Measurements from ENCODE around the gene SLC12A7.
A peak's percentile ranks its signal among the peaks of the same experiment; 100 is the strongest.

The SLC12A7 gene

DNA sequence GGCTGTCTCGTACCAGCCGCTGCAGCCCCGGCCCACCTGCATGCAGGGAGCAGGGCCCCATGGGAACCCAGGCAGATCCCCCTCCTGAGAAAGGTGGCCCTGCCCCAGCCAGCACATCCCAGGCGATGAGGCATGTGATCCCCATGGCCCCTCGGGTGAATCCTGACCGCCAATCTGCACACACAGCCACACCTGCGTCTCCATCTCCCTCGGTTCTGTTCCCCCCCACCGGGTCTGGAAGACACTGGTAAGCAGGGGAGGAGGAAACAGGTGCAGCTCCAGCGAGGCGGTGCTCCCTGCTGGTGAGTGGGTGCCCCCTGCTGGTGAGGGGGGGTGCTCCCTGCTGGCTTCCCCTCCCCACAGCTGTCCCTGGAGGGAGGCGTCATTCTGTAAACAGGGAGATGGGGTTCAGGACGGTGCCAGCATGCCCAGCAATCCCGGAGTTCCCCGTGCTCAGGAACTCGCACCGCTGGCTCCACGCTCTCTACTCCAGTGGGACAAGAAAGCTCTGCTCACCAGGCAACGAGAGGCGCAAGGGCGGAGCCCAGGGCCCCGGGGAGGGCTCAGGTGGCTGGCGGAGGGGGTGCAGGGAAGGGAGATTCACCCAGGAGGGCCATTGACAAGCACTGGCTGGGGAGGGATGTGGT, 28.4 kb upstream of the SLC12A7 start:
- Histone ChIP-seq H3K27ac (ENCODE audit: extremely low read depth, low read depth, low read length) (no peak overlapping the region), H3K4me3 (ENCODE audit: low read depth, low read length) (no peak overlapping the region), H3K36me3 (ENCODE audit: control insufficient read depth in 2 of 2, insufficient read depth in 1 of 2, low read length in 2 of 2) (no peaks in the 10 kb centered on the region), H3K9me3 (ENCODE audit: control insufficient read depth, insufficient read depth, low read depth, low read length) (no peaks in the 10 kb centered on the region), H3K4me1 (ENCODE audit: control insufficient read depth, insufficient read depth, low read length) (no peaks in the 10 kb centered on the region)
- ChIA-PET CTCF (interaction anchor here (0.6 to 4.0 kb wide), 44 partner anchors 8 to 505 kb away, joined by 3 to 43 read pairs (median 4); no protein-coding TSS in a partner anchor), POLR2A (interaction anchor here (0.7 to 1.8 kb wide), 4 partner anchors 16 to 61 kb away, joined by 3 to 5 read pairs (median 3); no protein-coding TSS in a partner anchor)
- TF ChIP-seq GLI2 (tag by site-specific recombination; IDR thresholded peaks at IDR 0.05; ENCODE audit: borderline replicate concordance, low read depth) (no peak), ZNF660 (tag by site-specific recombination; IDR thresholded peaks at IDR 0.05) (no peak), ZNF23 (tag by site-specific recombination; IDR thresholded peaks at IDR 0.05; ENCODE audit: borderline replicate concordance) (no peak), ZNF530 (tag by site-specific recombination; IDR thresholded peaks at IDR 0.05; ENCODE audit: low read depth) (no peak), GLIS1 (tag by site-specific recombination; IDR thresholded peaks at IDR 0.05) (peak; percentile 70; the same call in 1 of the 2 replicates), ZNF654 (tag by site-specific recombination; IDR thresholded peaks at IDR 0.05; ENCODE audit: low read depth) (peak; percentile 66), ZSCAN30 (tag by site-specific recombination; IDR thresholded peaks at IDR 0.05) (no peak), ZNF274 (IDR thresholded peaks at IDR 0.05; ENCODE audit: low read length) (no peak), ZNF274 (tag by site-specific recombination; IDR thresholded peaks at IDR 0.05; ENCODE audit: borderline replicate concordance) (no peak), ZNF626 (tag by site-specific recombination; IDR thresholded peaks at IDR 0.05) (no peak), KLF7 (tag by site-specific recombination; IDR thresholded peaks at IDR 0.05; ENCODE audit: borderline replicate concordance) (no peak), WT1 (tag by site-specific recombination; IDR thresholded peaks at IDR 0.05) (peak; percentile 43), ZNF423 (tag by site-specific recombination; IDR thresholded peaks at IDR 0.05) (peak; percentile 59; the same call in 1 of the 2 replicates), KLF8 (tag by site-specific recombination; IDR thresholded peaks at IDR 0.05) (0 out of 2 replicates have a peak, but pooled peaks have one; percentile 23), ZNF138 (tag by site-specific recombination; IDR thresholded peaks at IDR 0.05; ENCODE audit: borderline replicate concordance) (no peak), ZNF707 (tag by site-specific recombination; IDR thresholded peaks at IDR 0.05) (no peak), ZBTB7A (tag by site-specific recombination; IDR thresholded peaks at IDR 0.05; ENCODE audit: low read depth) (no peak), ZNF433 (tag by site-specific recombination; IDR thresholded peaks at IDR 0.05; ENCODE audit: low read depth) (no peak), ZNF2 (tag by site-specific recombination; IDR thresholded peaks at IDR 0.05) (peak; percentile 69; the same call in 1 of the 2 replicates), SCRT1 (tag by site-specific recombination; IDR thresholded peaks at IDR 0.05; ENCODE audit: borderline replicate concordance) (peak; percentile 54; the same call in 1 of the 2 replicates), ZNF16 (tag by site-specific recombination; IDR thresholded peaks at IDR 0.05; ENCODE audit: low read depth) (no peak)
- TF ChIP-seq, protein P1, sequence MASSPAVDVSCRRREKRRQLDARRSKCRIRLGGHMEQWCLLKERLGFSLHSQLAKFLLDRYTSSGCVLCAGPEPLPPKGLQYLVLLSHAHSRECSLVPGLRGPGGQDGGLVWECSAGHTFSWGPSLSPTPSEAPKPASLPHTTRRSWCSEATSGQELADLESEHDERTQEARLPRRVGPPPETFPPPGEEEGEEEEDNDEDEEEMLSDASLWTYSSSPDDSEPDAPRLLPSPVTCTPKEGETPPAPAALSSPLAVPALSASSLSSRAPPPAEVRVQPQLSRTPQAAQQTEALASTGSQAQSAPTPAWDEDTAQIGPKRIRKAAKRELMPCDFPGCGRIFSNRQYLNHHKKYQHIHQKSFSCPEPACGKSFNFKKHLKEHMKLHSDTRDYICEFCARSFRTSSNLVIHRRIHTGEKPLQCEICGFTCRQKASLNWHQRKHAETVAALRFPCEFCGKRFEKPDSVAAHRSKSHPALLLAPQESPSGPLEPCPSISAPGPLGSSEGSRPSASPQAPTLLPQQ (tag by site-specific recombination; IDR thresholded peaks at IDR 0.05), result no peak
- TF ChIP-seq, protein P2, sequence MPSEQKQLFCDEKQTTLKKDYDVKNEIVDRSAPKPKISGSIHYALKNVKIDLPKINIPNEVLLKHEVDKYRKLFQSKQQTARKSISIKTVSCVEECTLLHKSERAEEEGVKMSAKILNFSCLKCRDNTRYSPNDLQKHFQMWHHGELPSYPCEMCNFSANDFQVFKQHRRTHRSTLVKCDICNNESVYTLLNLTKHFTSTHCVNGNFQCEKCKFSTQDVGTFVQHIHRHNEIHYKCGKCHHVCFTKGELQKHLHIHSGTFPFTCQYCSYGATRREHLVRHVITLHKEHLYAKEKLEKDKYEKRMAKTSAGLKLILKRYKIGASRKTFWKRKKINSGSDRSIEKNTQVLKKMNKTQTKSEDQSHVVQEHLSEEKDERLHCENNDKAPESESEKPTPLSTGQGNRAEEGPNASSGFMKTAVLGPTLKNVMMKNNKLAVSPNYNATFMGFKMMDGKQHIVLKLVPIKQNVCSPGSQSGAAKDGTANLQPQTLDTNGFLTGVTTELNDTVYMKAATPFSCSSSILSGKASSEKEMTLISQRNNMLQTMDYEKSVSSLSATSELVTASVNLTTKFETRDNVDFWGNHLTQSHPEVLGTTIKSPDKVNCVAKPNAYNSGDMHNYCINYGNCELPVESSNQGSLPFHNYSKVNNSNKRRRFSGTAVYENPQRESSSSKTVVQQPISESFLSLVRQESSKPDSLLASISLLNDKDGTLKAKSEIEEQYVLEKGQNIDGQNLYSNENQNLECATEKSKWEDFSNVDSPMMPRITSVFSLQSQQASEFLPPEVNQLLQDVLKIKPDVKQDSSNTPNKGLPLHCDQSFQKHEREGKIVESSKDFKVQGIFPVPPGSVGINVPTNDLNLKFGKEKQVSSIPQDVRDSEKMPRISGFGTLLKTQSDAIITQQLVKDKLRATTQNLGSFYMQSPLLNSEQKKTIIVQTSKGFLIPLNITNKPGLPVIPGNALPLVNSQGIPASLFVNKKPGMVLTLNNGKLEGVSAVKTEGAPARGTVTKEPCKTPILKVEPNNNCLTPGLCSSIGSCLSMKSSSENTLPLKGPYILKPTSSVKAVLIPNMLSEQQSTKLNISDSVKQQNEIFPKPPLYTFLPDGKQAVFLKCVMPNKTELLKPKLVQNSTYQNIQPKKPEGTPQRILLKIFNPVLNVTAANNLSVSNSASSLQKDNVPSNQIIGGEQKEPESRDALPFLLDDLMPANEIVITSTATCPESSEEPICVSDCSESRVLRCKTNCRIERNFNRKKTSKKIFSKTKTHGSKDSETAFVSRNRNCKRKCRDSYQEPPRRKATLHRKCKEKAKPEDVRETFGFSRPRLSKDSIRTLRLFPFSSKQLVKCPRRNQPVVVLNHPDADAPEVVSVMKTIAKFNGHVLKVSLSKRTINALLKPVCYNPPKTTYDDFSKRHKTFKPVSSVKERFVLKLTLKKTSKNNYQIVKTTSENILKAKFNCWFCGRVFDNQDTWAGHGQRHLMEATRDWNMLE (tag by site-specific recombination; conservative IDR thresholded peaks at IDR 0.05; ENCODE audit: low read depth), result no peak
- TF ChIP-seq, protein P3, sequence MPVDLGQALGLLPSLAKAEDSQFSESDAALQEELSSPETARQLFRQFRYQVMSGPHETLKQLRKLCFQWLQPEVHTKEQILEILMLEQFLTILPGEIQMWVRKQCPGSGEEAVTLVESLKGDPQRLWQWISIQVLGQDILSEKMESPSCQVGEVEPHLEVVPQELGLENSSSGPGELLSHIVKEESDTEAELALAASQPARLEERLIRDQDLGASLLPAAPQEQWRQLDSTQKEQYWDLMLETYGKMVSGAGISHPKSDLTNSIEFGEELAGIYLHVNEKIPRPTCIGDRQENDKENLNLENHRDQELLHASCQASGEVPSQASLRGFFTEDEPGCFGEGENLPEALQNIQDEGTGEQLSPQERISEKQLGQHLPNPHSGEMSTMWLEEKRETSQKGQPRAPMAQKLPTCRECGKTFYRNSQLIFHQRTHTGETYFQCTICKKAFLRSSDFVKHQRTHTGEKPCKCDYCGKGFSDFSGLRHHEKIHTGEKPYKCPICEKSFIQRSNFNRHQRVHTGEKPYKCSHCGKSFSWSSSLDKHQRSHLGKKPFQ (tag by site-specific recombination; IDR thresholded peaks at IDR 0.05), result no peak
- TF ChIP-seq, protein P4, sequence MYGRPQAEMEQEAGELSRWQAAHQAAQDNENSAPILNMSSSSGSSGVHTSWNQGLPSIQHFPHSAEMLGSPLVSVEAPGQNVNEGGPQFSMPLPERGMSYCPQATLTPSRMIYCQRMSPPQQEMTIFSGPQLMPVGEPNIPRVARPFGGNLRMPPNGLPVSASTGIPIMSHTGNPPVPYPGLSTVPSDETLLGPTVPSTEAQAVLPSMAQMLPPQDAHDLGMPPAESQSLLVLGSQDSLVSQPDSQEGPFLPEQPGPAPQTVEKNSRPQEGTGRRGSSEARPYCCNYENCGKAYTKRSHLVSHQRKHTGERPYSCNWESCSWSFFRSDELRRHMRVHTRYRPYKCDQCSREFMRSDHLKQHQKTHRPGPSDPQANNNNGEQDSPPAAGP (tag by site-specific recombination; IDR thresholded peaks at IDR 0.05), result peak; percentile 55; the same call in 1 of the 2 replicates
- TF ChIP-seq, protein P5, sequence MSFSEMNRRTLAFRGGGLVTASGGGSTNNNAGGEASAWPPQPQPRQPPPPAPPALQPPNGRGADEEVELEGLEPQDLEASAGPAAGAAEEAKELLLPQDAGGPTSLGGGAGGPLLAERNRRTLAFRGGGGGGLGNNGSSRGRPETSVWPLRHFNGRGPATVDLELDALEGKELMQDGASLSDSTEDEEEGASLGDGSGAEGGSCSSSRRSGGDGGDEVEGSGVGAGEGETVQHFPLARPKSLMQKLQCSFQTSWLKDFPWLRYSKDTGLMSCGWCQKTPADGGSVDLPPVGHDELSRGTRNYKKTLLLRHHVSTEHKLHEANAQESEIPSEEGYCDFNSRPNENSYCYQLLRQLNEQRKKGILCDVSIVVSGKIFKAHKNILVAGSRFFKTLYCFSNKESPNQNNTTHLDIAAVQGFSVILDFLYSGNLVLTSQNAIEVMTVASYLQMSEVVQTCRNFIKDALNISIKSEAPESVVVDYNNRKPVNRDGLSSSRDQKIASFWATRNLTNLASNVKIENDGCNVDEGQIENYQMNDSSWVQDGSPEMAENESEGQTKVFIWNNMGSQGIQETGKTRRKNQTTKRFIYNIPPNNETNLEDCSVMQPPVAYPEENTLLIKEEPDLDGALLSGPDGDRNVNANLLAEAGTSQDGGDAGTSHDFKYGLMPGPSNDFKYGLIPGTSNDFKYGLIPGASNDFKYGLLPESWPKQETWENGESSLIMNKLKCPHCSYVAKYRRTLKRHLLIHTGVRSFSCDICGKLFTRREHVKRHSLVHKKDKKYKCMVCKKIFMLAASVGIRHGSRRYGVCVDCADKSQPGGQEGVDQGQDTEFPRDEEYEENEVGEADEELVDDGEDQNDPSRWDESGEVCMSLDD (tag by site-specific recombination; IDR thresholded peaks at IDR 0.05), result peak; percentile 32; the same call in 1 of the 2 replicates
